A549 (cell line): Measurements from ENCODE around the gene CHST11.

Experiments used
- CHD4 ChIP-seq: fragments of 200-600 bp; sonication (generic); IDR thresholded peaks from 2 replicates; pipeline ENCODE4 v1.6.1; 2016; ENCODE audit warnings: antibody characterized with exemption, mild to moderate bottlenecking, borderline replicate concordance
- CTCF ChIP-seq: fragments of >200 bp; sonication (Bioruptor Twin); formaldehyde crosslinking; IDR thresholded peaks from 3 replicates; pipeline ENCODE4 v1.5.1; 2016
- E2F6 ChIP-seq: IDR thresholded peaks from 2 replicates; pipeline ENCODE4 v1.6.1; 2012; ENCODE audit warnings: low read depth, borderline replicate concordance
- JUNB ChIP-seq: fragments of >200 bp; sonication (Bioruptor Twin); formaldehyde crosslinking; IDR thresholded peaks from 2 replicates; pipeline ENCODE4 v1.6.1; 2016
- MAX ChIP-seq: IDR thresholded peaks from 2 replicates; pipeline ENCODE4 v1.6.1; 2012
- POLR2A ChIP-seq: IDR thresholded peaks from 2 replicates; pipeline ENCODE4 v1.6.1; 2012; ENCODE audit warnings: mild to moderate bottlenecking, low read length
- RCOR1 ChIP-seq: fragments of 150-350 bp; IDR thresholded peaks from 2 replicates; pipeline ENCODE4 v1.6.1; 2014; ENCODE audit warnings: antibody characterized with exemption, low read length, low read depth
- TP53 ChIP-seq: fragments of 250-450 bp; sonication (Bioruptor Pico); IDR thresholded peaks from 2 replicates; pipeline ENCODE4 v1.5.0; 2021; ENCODE audit warnings: mild to moderate bottlenecking, moderate library complexity

GRCh38 chr12:104499668-104500332, 43.1 kb downstream of the CHST11 start:
- no peak for TF ChIP-seq E2F6
- no peak for TF ChIP-seq CTCF
- no peak for TF ChIP-seq CHD4
- TF ChIP-seq JUNB = no peak
- no peak for TF ChIP-seq POLR2A
- no peak for TF ChIP-seq RCOR1
- TF ChIP-seq MAX = no peak
- TF ChIP-seq TP53 (CRISPR knock-in tag) = no peak
